ENCODE measurements around the gene FOXD4. TPM values are rescaled to one million over a fixed set of nuclear protein-coding genes. Genes with fewer than 3 reads are reported as not detected.
"Not testable (repeated sequence)": the region's sequence is repeated elsewhere in the genome, so short reads cannot be mapped to it uniquely, and the experiment has no call there.

The FOXD4 gene
- total RNA-seq, 4 donors from 2014 or later: 0.15 to 1.1 (median 0.16) TPM; not detected in 1

DNA sequence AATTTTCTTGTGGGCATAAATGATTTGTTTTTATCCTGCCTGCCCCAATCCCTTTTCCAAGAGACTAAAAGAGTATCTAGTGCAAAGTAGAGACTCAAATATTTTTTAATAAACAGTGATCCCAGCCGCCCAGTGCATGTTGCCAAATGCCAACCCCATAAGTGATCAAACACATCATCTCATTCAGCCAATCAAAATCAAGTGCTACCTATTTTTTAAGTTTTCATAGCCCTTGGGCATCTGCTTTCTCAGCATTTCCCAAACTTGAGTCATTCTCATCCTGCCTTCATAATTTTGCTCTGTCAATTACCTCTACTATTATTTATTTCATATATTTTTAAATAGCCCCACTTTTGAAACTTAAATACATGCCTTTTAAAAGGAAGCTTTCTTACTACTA, 27.4 kb downstream of the FOXD4 start:
- H3K36me3 ChIP-seq; intact Hi-C loops (cut with DNase I; ENCODE audit: low total_unique reads); H3K27ac ChIP-seq; H3K4me1 ChIP-seq; H3K4me3 ChIP-seq; ATAC-seq; DNase-seq; in situ Hi-C loops (cut with MboI; ENCODE audit: low sequenced_read_pairs in 4 of 4); H3K9me3 ChIP-seq; H3K27me3 ChIP-seq: not testable (repeated sequence)

DNA sequence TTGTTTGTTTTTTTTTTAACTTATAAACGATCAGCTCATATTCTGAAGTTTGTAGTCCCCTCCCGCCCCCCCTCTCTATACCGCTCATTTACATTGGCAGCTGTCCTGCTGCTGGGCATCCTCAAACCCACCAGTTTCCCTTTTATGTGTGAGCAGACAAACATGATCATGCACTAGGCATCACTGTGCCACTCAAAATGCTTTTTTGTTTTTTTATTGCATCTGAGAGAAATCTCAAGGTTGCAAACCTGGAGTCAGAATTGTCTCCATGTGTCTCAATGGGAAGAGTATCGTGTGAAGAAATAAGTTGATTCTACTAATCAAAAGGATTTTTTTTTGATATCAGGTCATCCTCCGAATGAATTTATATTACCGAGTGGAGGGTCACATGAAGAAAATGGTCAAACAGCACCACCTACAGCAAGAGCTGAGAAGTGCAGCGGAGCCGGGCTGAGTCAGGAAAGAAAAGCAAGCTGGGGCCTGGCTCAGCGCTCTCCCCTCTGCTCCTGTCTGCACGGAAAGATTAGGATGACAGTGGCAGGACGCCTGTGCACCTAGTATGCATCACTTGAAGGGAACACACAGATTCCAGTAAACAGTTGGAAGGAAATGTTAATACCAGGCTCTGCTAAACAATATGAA, 29.7 kb downstream of the FOXD4 start:
- H3K4me1 ChIP-seq; H3K27ac ChIP-seq; H3K9me3 ChIP-seq; H3K4me3 ChIP-seq; intact Hi-C loops (cut with DNase I; ENCODE audit: low total_unique reads); H3K36me3 ChIP-seq; in situ Hi-C loops (cut with MboI; ENCODE audit: low sequenced_read_pairs in 4 of 4); DNase-seq; H3K27me3 ChIP-seq: not testable (repeated sequence)
- ATAC-seq: peak; percentile 88 to 92
- TF ChIP-seq, protein P1, sequence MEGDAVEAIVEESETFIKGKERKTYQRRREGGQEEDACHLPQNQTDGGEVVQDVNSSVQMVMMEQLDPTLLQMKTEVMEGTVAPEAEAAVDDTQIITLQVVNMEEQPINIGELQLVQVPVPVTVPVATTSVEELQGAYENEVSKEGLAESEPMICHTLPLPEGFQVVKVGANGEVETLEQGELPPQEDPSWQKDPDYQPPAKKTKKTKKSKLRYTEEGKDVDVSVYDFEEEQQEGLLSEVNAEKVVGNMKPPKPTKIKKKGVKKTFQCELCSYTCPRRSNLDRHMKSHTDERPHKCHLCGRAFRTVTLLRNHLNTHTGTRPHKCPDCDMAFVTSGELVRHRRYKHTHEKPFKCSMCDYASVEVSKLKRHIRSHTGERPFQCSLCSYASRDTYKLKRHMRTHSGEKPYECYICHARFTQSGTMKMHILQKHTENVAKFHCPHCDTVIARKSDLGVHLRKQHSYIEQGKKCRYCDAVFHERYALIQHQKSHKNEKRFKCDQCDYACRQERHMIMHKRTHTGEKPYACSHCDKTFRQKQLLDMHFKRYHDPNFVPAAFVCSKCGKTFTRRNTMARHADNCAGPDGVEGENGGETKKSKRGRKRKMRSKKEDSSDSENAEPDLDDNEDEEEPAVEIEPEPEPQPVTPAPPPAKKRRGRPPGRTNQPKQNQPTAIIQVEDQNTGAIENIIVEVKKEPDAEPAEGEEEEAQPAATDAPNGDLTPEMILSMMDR (IDR thresholded peaks at IDR 0.05 in 4 of 5, conservative IDR thresholded peaks at IDR 0.05 in 1 of 5): peak in 1 of 5 experiments; percentile 15

DNA sequence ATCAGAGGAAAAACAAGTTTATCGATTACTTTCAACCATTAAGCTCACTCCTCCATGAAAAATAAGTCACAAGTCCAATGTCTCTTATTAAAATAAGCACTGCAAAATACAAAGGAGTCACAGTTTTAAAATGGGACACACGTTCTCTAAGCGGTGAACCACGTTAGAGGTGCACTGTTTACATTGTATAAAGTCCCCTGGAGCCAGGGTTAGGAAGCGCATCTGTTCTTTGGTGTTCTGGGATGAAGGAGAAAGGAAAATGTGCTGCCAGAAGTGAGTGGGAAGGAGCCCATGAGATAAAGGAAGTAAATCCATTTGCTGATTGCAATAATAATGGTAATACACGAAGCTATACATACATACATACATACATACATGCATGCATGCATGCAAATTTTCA, 30.4 kb downstream of the FOXD4 start:
- H3K27ac ChIP-seq; H3K4me3 ChIP-seq; DNase-seq; H3K27me3 ChIP-seq; in situ Hi-C loops (cut with MboI; ENCODE audit: low sequenced_read_pairs in 4 of 4); H3K36me3 ChIP-seq; ATAC-seq; H3K4me1 ChIP-seq; H3K9me3 ChIP-seq; intact Hi-C loops (cut with DNase I; ENCODE audit: low total_unique reads): not testable (repeated sequence)

DNA sequence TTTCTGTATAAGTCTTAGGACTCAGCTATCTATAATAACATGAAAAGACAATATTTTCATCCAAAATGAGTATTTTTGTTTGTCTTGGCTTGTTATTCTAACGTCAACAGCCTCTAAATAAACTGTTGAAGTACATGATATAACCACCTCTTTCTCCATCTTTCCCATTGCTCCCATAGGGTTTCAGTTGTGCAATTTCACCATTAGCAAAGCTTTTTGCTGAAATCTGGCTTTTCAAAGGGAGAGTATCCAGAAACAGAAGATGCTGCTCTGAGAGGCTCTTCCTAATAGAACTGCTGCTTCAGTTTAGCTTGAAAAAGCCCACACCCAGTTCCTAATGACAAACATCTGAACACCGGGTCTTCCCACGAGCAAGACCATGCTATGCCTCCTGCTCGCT, 31.1 kb downstream of the FOXD4 start:
- H3K4me1 ChIP-seq; ATAC-seq; in situ Hi-C loops (cut with MboI; ENCODE audit: low sequenced_read_pairs in 4 of 4); H3K9me3 ChIP-seq; H3K4me3 ChIP-seq; DNase-seq; H3K27me3 ChIP-seq; intact Hi-C loops (cut with DNase I; ENCODE audit: low total_unique reads); H3K36me3 ChIP-seq; H3K27ac ChIP-seq: not testable (repeated sequence)

DNA sequence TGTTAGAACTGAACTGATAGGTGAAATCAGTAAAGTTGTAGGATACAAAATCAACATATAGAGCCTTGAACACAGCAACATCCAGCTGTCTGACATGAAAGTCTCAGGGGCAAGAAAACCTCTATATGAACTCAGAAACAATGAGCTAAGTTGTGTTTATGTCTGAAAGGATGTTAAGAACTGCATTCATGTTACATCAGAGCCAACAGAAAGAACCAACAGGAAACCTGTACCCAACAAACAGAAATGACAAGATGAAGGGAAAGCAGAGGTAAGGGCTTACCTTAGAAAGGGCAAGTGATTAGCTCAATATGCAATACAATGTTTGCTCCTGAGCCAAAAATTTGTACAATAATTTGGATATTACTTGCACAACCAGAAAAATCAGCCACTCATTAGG, 31.5 kb downstream of the FOXD4 start:
- H3K4me1 ChIP-seq; ATAC-seq; H3K36me3 ChIP-seq; H3K4me3 ChIP-seq; H3K9me3 ChIP-seq; in situ Hi-C loops (cut with MboI; ENCODE audit: low sequenced_read_pairs in 4 of 4); intact Hi-C loops (cut with DNase I; ENCODE audit: low total_unique reads); DNase-seq; H3K27me3 ChIP-seq; H3K27ac ChIP-seq: not testable (repeated sequence)

DNA sequence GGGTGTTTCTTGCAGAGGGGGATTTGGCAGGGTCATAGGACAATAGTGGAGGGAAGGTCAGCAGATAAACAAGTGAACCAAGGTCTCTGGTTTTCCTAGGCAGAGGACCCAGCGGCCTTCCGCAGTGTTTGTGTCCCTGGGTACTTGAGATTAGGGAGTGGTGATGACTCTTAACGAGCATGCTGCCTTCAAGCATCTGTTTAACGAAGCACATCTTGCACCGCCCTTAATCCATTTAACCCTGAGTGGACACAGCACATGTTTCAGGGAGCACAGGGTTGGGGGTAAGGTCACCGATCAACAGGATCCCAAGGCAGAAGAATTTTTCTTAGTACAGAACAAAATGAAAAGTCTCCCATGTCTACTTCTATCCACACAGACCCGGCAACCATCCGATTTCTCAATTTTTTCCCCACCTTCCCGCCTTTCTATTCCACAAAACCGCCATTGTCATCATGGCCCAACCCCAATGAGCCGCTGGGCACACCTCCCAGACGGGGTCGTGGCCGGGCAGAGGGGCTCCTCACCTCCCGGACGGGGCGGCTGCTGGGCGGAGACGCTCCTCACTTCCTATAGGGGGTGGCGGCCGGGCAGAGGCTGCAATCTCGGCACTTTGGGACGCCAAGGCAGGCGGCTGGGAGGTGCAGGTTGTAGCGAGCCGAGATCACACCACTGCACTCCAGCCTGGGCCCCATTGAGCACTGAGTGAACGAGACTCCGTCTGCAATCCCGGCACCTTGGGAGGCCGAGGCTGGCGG, 35.1 kb downstream of the FOXD4 start:
- H3K4me3 ChIP-seq; H3K9me3 ChIP-seq; ATAC-seq; H3K27me3 ChIP-seq; H3K4me1 ChIP-seq; in situ Hi-C loops (cut with MboI; ENCODE audit: low sequenced_read_pairs in 4 of 4); intact Hi-C loops (cut with DNase I; ENCODE audit: low total_unique reads); H3K27ac ChIP-seq; DNase-seq; H3K36me3 ChIP-seq: not testable (repeated sequence)

DNA sequence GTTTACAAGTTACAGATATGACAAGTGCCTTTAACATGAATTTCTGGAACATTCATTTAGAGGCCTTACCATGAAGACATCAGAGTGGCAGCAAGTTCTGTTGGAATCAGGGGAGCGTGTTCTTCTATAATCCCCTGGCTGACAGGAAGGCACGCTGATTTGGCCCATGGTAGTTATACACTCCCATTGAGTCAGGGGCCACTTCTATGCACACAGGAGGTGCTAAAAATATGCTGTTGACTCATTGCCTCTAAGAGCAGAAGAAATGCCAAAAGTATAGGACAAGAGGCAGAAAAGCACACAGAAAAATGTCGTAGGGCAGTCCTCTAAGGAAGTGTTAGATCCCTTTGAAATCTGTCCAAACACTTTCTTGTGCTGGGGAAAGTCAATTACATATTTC, 39.9 kb downstream of the FOXD4 start:
- H3K27ac ChIP-seq; H3K27me3 ChIP-seq; H3K4me1 ChIP-seq; H3K9me3 ChIP-seq; intact Hi-C loops (cut with DNase I; ENCODE audit: low total_unique reads); in situ Hi-C loops (cut with MboI; ENCODE audit: low sequenced_read_pairs in 4 of 4); H3K4me3 ChIP-seq; DNase-seq; H3K36me3 ChIP-seq: not testable (repeated sequence)
- ATAC-seq: peak in 1 of 2 donors; percentile 49

DNA sequence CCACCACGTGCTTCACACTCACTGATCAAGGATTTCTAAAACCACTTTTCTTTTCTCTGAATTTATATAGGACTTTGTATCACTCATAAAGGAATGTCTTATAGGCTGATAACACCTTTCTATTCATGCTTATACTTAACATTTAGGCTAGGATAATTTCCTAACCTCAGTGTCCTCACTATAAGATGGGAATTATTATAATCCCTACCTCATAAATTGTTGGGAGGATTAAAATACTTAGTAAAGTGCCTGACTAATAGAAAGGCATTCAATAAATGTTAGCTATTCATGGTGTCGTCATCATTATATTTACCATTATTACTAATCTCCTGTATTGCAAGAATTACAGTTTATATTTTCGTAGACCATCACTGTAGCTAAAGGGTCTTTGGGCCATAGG, 41.8 kb downstream of the FOXD4 start:
- intact Hi-C loops (cut with DNase I; ENCODE audit: low total_unique reads); DNase-seq: not testable (repeated sequence)

DNA sequence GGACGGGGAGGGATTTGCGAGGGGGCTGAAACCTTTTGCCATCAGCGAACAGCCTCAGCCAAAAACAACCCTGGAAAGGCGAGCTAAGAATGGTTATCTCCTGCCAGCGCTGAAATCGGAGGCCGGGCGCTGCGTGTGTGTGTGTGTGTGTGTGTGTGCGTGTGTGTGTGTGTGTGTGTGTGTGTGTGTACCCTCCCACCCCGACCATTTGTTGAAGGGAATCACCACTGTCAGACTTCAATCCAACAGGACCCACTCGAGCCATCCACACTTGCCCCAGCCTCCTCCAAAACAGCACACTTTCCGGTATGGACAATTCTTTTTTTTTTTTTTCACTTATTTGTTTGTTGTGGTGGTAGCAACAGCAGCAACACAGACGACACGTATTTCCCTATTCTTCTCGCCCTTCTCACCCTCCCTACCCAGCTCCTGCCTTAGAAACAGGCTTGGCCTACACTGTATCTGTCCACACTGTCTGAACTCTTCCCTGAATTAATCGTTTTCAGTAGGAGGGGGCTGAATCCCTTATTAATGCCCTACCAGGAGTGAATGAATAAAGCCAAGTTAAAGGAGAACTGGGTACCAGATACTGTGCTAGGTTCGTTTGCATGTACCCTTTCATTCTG, 44.2 kb downstream of the FOXD4 start:
- H3K27ac ChIP-seq; H3K36me3 ChIP-seq; H3K27me3 ChIP-seq; H3K9me3 ChIP-seq; in situ Hi-C loops (cut with MboI; ENCODE audit: low sequenced_read_pairs in 4 of 4); intact Hi-C loops (cut with DNase I; ENCODE audit: low total_unique reads); DNase-seq; H3K4me1 ChIP-seq: not testable (repeated sequence)
- peak in 1 of 2 donors; percentile 32 for ATAC-seq
- peak overlapping the region; percentile 35 to 58 (median 54) for H3K4me3 ChIP-seq

More for the DNA sequence above, 41.8 kb downstream of the FOXD4 start:
- in situ Hi-C loops (cut with MboI; ENCODE audit: low sequenced_read_pairs in 4 of 4); H3K4me3 ChIP-seq; H3K4me1 ChIP-seq; H3K27me3 ChIP-seq; ATAC-seq; H3K27ac ChIP-seq; H3K36me3 ChIP-seq; H3K9me3 ChIP-seq: not testable (repeated sequence)

DNA sequence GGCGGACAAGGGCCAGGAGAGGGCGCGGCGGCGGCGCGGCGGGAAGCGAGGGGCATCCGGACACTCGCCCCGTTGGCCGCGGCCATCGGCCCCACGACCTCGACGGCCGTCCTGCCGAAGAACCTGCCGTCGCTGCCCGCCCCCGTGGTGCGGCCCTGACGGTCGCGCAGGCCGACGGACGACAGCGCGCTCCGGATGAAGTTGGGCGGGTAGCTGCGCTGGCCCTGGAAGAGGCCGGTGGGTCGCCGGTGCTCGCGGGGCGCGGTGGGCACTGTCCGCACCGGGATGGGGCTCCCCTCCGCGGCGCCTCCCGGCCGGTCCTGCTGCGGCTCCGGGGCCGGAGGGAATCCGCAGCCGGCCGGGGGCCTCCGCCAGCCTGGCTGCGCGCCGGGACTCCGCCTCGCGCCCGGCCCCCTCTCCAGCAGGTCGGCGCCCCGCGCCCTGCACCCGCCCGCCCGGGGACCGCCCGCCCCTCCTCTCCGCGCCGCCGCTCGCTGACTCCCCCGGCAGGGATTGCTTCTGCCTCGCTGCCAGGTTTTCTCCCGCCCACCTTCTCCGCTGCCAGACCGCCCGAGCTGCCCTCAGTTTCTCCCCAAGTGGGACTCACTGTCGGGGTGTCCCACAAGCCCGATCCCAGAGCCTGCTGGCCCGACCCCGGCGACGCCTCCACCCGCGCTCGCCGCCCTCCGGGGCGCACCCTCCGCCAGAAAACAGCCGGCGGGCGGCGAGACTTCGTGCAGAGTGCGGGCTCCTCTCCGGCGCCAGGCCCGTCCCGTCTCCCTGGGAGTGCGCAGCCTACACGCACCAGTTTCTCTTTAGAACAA, 44.9 kb downstream of the FOXD4 start:
- H3K9me3 ChIP-seq; intact Hi-C loops (cut with DNase I; ENCODE audit: low total_unique reads); H3K27ac ChIP-seq; in situ Hi-C loops (cut with MboI; ENCODE audit: low sequenced_read_pairs in 4 of 4); H3K4me1 ChIP-seq; H3K36me3 ChIP-seq; DNase-seq; H3K27me3 ChIP-seq: not testable (repeated sequence)
- H3K4me3 ChIP-seq: peak overlapping the region; percentile 35 to 58 (median 54)
- peak; percentile 13 to 32 for ATAC-seq
